Suprapubic skin (tissue), 4 donors: ENCODE data around the gene SYNDIG1.

Experiments
- CTCF ChIP-seq, 2 donors: fragments of 200-600 bp in 1 of 2; fragments of 450-650 bp in 1 of 2; sonication (generic) in 1 of 2; IDR thresholded peaks; one replicate each; pipeline ENCODE4 v1.5.1; 2016 to 2019; ENCODE audit warnings: antibody characterized with exemption in 2 of 2, mild to moderate bottlenecking in 1 of 2, moderate library complexity in 1 of 2
- EP300 ChIP-seq: sonication (generic); formaldehyde crosslinking; IDR thresholded peaks from one replicate; pipeline ENCODE4 v1.6.1; 2017; ENCODE audit warnings: antibody characterized with exemption
- POLR2A ChIP-seq, 2 donors: fragments of 450-650 bp; IDR thresholded peaks; one replicate each; pipeline ENCODE4 v1.6.1; 2017; ENCODE audit warnings: antibody characterized with exemption in 2 of 2, mild to moderate bottlenecking in 2 of 2, moderate library complexity in 2 of 2
- POLR2AphosphoS5 ChIP-seq, 3 donors: sonication (generic); formaldehyde crosslinking; IDR thresholded peaks; one replicate each; pipeline ENCODE4 v1.6.1; 2017; ENCODE audit warnings: antibody characterized with exemption in 3 of 3

DNA sequence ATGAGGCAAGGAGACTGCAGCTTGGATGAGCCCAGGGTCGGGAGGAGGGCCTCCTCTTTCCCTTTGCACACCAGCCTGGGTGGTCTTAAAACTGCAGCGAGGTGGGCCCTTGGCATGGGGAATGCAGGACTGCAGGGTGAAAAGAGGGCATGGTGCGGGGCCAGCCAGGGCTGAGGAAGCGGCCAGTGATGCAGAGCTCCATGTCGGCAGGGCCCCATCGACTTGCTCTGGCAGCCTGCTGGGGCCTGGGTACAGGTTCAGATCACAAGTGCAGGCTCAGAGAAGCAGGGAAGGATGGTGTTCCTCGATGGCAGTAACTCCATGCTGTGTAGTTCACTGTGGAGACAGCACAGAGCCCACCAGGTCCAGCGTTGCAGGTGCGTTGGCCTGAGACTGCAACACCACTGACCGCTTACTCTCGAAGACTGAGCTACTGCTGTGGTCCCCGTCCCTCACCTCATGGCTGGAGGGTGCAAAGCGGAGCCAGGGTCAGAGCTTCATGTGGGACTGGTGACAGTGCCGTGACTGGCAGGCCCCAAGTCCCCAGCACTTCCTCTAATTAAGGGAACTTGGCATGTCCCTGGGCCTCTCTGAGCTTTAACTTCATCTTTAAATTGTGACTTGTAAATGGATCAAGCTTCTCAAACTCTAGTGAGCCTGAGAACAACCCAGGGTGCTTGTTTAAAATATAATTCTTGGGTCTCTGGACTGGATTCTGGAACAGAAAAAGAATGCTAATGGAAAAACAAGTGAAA is 223.2 kb downstream of the SYNDIG1 start:
- TF ChIP-seq POLR2A (IDR thresholded peaks at IDR 0.05) (no peak), CTCF (IDR thresholded peaks at IDR 0.05) (no peak), EP300 (no peak), POLR2AphosphoS5 (IDR thresholded peaks at IDR 0.05) (no peak)
